ENCODE data around the gene GIGYF2.
A peak's percentile ranks its signal among the peaks of the same experiment; 100 is the strongest.

Gene GIGYF2

DNA sequence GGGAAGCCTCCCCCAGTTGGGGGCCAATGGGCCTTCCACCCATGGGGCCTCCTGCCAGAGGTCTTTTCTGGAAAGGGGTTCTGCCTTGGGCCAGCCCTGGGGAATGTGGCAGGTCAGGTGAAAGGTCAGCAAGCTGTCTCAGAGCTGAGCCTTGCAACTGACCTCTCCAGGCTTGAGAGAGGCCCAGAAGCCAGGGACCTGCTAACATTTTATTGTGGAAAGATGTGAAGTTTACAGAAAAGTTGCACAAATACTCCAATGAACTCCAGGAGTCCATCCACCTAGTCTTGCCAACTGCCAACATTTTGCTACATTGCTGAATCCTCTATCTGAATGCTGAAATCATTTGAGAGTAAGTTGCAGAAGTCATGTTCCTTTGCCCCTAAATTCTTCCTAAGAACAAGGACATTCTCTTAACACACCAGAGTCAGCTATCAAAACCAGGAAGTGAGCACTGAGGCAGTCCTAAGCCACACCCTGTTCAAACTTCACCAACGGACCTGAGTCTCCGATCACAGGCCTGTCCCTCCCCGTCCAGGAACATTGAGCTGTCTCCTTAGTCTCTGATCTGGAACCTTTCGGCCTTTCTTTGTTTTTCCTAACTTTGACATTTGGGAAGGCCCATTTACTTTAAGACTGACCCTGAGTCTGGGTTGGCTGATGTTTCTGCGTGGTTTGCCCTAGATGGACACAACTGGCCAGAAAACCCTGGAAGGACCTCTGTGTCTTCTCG, 176.9 kb downstream of the GIGYF2 start:
- H3K4me3 Mint-ChIP-seq = no peak overlapping the region
- no peaks in the 10 kb centered on the region for H3K36me3 Mint-ChIP-seq (ENCODE audit: low read depth)
- peaks cover 32% of the 10 kb centered on the region for H3K4me1 Mint-ChIP-seq
- peaks cover 42% of the 10 kb centered on the region for H3K27me3 Mint-ChIP-seq (ENCODE audit: low read depth, poor library complexity)
- DNase-seq = no peak
- H3K27ac Mint-ChIP-seq = no peak overlapping the region
- H3K9me3 Mint-ChIP-seq = no peaks in the 10 kb centered on the region
- TF ChIP-seq, protein P1, sequence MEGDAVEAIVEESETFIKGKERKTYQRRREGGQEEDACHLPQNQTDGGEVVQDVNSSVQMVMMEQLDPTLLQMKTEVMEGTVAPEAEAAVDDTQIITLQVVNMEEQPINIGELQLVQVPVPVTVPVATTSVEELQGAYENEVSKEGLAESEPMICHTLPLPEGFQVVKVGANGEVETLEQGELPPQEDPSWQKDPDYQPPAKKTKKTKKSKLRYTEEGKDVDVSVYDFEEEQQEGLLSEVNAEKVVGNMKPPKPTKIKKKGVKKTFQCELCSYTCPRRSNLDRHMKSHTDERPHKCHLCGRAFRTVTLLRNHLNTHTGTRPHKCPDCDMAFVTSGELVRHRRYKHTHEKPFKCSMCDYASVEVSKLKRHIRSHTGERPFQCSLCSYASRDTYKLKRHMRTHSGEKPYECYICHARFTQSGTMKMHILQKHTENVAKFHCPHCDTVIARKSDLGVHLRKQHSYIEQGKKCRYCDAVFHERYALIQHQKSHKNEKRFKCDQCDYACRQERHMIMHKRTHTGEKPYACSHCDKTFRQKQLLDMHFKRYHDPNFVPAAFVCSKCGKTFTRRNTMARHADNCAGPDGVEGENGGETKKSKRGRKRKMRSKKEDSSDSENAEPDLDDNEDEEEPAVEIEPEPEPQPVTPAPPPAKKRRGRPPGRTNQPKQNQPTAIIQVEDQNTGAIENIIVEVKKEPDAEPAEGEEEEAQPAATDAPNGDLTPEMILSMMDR (IDR thresholded peaks at IDR 0.05) = no peak

DNA sequence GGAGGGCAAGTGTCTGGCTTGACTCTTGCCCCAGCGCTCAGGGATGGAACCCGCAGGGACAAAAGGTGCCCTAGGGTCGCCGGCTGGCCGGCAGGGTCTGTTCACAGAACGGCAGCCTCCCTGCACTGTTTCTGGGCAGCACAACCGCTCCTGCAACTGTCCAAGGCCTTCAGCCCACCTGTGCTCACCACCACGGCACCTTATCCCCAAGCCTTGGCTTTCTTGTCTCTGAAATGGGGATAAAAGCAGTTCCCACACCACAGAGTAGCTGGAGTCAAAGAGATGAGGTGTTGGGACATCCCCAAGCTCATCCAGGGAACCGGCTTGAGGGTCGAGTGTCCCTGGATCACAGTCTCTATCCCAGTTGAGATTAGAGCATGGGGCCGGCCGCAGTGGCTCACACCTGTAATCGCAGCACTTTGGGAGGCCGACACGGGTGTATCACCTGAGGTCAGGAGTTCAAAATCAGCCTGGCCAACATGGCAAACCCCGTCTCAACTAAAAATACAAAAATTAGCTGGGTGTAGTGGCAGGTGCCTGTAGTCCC, 177.6 kb downstream of the GIGYF2 start:
- Mint-ChIP-seq H3K27ac (no peak overlapping the region), H3K4me1 (peaks cover 26% of the 10 kb centered on the region), H3K4me3 (peak overlapping the region; percentile 62), H3K27me3 (ENCODE audit: low read depth, poor library complexity) (peaks cover 37% of the 10 kb centered on the region), H3K36me3 (ENCODE audit: low read depth) (no peaks in the 10 kb centered on the region), H3K9me3 (no peaks in the 10 kb centered on the region)
- DNase-seq = no peak
- TF ChIP-seq, protein P1 (IDR thresholded peaks at IDR 0.05) = no peak

DNA sequence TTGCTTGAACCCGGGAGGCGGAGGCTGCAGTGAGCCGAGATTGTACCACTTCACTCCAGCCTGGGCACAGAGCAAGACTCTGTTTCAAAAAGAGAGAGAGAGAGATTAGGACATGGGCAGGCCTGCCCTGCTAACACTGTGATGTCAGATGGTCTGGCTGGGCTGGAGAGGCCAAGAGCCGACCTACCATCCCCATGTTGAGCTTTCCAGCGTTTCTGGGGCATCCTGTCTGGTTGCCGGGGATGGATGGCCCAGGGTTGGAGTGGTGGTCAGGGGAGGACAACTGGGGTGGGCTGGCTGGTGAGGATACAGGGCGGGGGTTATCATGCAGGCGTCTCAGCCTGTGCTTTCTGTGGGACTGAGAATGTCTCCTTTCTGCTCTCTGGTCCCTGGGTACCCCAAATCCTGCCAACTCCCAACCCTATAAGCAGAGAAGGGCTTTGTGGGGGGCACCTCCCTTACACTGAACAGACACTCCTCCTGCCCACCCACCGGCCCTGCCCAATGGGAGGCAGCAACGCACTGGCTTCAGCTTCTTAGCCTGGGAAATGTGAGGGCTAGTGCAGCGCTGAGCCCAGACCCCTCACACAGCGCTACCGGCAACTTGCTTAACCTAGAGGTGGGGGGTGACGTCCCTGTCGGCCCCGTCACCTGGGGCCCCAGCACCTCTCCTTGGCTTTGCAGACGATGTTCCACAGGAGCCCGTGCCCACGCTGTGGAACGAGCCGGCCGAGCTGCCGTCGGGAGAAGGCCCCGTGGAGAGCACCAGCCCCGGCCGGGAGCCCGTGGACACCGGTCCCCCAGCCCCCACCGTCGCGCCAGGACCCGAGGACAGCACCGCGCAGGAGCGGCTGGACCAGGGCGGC, 178.4 kb downstream of the GIGYF2 start:
- no peaks in the 10 kb centered on the region for H3K9me3 Mint-ChIP-seq
- peak overlapping the region; percentile 62 for H3K4me3 Mint-ChIP-seq
- no peak overlapping the region for H3K27ac Mint-ChIP-seq
- DNase-seq = no peak
- TF ChIP-seq, protein P1 (IDR thresholded peaks at IDR 0.05) = no peak
- H3K4me1 Mint-ChIP-seq = peaks cover 26% of the 10 kb centered on the region
- peaks cover 37% of the 10 kb centered on the region for H3K27me3 Mint-ChIP-seq (ENCODE audit: low read depth, poor library complexity)
- no peaks in the 10 kb centered on the region for H3K36me3 Mint-ChIP-seq (ENCODE audit: low read depth)

DNA sequence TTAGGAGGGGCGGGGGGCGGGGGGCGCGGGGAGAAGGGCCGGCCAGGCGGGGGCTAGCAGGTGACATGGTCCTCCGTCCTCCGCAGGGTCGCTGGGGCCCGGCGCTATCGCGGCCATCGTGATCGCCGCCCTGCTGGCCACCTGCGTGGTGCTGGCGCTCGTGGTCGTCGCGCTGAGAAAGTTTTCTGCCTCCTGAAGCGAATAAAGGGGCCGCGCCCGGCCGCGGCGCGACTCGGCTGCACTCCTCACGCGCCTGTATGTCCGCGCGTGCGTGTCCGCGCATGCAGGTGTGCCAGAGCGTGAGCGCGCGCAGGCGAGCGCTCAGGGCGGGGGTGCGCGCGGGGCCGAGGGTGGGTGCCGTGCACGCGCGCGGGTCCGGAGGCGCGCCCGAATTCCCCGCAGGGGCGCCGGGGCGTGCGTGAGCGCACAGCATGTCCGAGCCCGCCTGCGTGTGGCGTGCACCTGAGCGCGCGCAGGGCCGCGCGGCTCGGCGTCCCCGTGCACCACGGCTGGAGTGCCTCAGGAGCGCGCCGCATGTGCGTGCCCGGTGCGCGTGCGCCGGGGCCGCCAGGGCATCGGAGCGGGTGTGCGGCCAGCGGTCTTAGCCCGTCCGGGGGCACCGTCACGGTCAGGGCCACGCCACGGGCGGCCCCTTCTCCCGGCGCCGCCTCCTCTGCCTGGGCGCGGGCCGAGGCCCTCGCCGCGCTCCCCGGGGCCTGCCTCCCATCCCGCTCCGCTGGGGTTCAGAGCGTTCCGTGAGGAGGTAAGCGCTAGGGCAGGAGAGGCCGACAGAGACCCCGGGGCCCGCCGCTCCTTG, 179.2 kb downstream of the GIGYF2 start:
- Mint-ChIP-seq H3K9me3 (no peaks in the 10 kb centered on the region), H3K4me3 (peak overlapping the region; percentile 57), H3K27ac (no peak overlapping the region), H3K4me1 (peaks cover 31% of the 10 kb centered on the region), H3K36me3 (ENCODE audit: low read depth) (no peaks in the 10 kb centered on the region), H3K27me3 (ENCODE audit: low read depth, poor library complexity) (peaks cover 37% of the 10 kb centered on the region)
- peak; percentile 70 for DNase-seq
- TF ChIP-seq, protein P1 (IDR thresholded peaks at IDR 0.05) = peak; percentile 17

DNA sequence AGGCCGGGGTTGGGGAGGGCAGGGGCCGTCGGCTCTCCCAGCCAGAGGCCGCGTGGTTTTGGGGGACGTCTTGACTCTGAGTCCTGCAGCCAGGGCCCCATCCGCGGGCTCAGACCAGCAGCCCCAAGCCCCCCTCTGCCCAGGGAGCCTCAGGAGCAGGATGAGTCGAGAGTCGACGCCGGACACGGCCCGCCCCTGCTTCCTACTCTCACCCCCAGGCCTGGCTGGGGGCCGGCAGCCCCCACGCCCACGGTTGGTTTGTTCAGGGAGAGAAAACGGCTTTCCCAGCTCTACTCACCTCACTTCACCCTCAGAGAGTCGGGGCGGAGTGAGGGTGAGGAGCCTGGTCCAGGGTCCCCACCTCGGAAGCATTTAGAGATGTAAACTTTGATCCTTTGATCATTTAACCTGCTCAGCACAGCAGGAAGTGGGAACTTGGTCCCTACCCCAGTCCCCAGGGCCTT, 179.9 kb downstream of the GIGYF2 start:
- Mint-ChIP-seq H3K9me3 (no peaks in the 10 kb centered on the region), H3K4me3 (peak overlapping the region; percentile 72), H3K36me3 (ENCODE audit: low read depth) (no peaks in the 10 kb centered on the region), H3K4me1 (peaks cover 33% of the 10 kb centered on the region), H3K27ac (no peak overlapping the region), H3K27me3 (ENCODE audit: low read depth, poor library complexity) (peaks cover 37% of the 10 kb centered on the region)
- no peak for DNase-seq
- TF ChIP-seq, protein P1 (IDR thresholded peaks at IDR 0.05) = no peak

Data from nephron progenitor cell (in vitro differentiated cells).